K562 (cell line): ENCODE data around the gene UGT1A5. TPM values are rescaled to one million over a fixed set of nuclear protein-coding genes. Genes with fewer than 3 reads are reported as not detected.

Experiments
- CBFA2T2 ChIP-seq: fragments of 450-650 bp; conservative IDR thresholded peaks from 2 replicates; pipeline ENCODE4 v1.6.1; 2017; ENCODE audit warnings: mild to moderate bottlenecking
- CTCFL ChIP-seq: IDR thresholded peaks from 2 replicates; pipeline ENCODE4 v1.6.1; 2011; ENCODE audit warnings: borderline replicate concordance, low read depth, mild to moderate bottlenecking, moderate library complexity, low read length; ENCODE audit not compliant: insufficient read depth, poor library complexity, severe bottlenecking
- EHMT2 ChIP-seq: fragments of 450-650 bp; IDR thresholded peaks from 2 replicates; pipeline ENCODE4 v1.6.1; 2018; ENCODE audit warnings: antibody characterized with exemption
- HDAC3 ChIP-seq: fragments of 450-650 bp; IDR thresholded peaks from 2 replicates; pipeline ENCODE4 v1.6.1; 2018; ENCODE audit warnings: borderline replicate concordance, mild to moderate bottlenecking, moderate library complexity; ENCODE audit not compliant: partially characterized antibody
- HDGF ChIP-seq: fragments of 450-650 bp; IDR thresholded peaks from 2 replicates; pipeline ENCODE4 v1.6.1; 2016
- LCOR ChIP-seq: sonication (generic); formaldehyde crosslinking; IDR thresholded peaks from 2 replicates; pipeline ENCODE4 v1.8.0; 2022; ENCODE audit warnings: mild to moderate bottlenecking, missing genetic modification reagents
- RBM17 ChIP-seq: fragments of 200-400 bp; formaldehyde crosslinking; IDR thresholded peaks from 2 replicates; pipeline ENCODE4 v1.6.1; 2017; ENCODE audit warnings: low read depth, mild to moderate bottlenecking, low read length, borderline replicate concordance
- USF2 ChIP-seq: sonication (generic); formaldehyde crosslinking; IDR thresholded peaks from 2 replicates; pipeline ENCODE4 v1.5.0; 2020; ENCODE audit warnings: missing genetic modification reagents
- polyA plus RNA-seq, 8 experiments: library from polyadenylated mRNA; depleted of rRNA in 4 of 8; stranded (reverse) in 5 of 8; unstranded in 3 of 8; fragments of >200 nt; fragmentation: Nextera tagmentation in 2 of 8; fragmentation: Illumina TruSeq in 1 of 8; extraction: Ambion mirVana in 2 of 8; extraction: Trizol in 1 of 8; gene quantifications; 2 replicates each; pipeline versions ENCODE4 v1.2.1 to v1.2.3, GENCODE V29; 2011 to 2014; ENCODE audit warnings: inconsistent platforms in 1 of 8, missing spikeins in 1 of 8
- total RNA-seq, 7 experiments: library from RNA; depleted of rRNA in 6 of 7; stranded (reverse); fragments of >200 nt in 6 of 7; fragmentation: Illumina TruSeq in 2 of 7; extraction: Trizol in 2 of 7; gene quantifications; 2 replicates each; pipeline versions ENCODE4 v1.2.1 to v1.2.3, GENCODE V29; 2011 to 2021; ENCODE audit warnings: low replicate concordance in 1 of 7
- TF ChIP-seq, protein P1 (sequence below): fragments of 250-450 bp; sonication (Bioruptor Pico); IDR thresholded peaks from 2 replicates; pipeline ENCODE4 v1.4.0; 2020

UGT1A5 gene
- total and polyA plus RNA-seq, 9 of the 15 experiments (the other 6 are each of a cell fraction or from before 2014, with no cell fraction given): not detected

DNA sequence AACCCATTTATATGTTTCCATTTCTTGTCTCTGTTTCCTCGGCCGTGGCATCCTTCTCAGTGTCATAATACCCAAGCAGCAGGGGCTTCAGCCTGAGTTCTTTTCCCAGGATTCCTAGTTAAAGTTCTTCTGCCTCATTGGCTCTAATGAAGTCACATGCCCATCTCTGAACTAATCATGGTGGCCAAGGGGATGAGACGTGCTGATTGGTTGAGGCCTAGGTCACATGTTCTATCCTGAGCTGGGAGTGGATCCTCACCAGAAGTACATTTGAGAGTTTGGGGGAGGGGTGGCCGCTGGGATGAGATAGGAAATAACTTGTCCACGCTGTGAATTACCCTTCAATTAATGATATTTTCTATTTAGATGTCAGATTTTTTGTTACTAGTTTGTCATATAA is 3.8 kb upstream of the UGT1A5 start (continued):
- TF ChIP-seq CBFA2T2 (0 out of 2 replicates have a peak, but pooled peaks have one; percentile 4), USF2 (CRISPR knock-in tag) (peak; percentile 79), LCOR (CRISPR knock-in tag) (no peak), HDAC3 (no peak), CTCFL (no peak), HDGF (no peak), EHMT2 (no peak), RBM17 (no peak)
- TF ChIP-seq, protein P1, sequence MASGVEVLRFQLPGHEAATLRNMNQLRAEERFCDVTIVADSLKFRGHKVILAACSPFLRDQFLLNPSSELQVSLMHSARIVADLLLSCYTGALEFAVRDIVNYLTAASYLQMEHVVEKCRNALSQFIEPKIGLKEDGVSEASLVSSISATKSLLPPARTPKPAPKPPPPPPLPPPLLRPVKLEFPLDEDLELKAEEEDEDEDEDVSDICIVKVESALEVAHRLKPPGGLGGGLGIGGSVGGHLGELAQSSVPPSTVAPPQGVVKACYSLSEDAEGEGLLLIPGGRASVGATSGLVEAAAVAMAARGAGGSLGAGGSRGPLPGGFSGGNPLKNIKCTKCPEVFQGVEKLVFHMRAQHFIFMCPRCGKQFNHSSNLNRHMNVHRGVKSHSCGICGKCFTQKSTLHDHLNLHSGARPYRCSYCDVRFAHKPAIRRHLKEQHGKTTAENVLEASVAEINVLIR (CRISPR knock-in tag): no peak
